Skeletal muscle cell (primary cell): ENCODE measurements around the gene C2.
A peak's percentile ranks its signal among the peaks of the same experiment; 100 is the strongest.

Experiments
- DNase-seq: peaks from one replicate; pipeline ENCODE4 v3.0.0-alpha.2; 2010; ENCODE audit warnings: low read depth
- H3K4me3 ChIP-seq: 2 replicates; pipeline ENCODE4 v1.5.1; 2011; ENCODE audit warnings: low read depth, mild to moderate bottlenecking, control low read depth, low read length, moderate library complexity

Gene C2

DNA sequence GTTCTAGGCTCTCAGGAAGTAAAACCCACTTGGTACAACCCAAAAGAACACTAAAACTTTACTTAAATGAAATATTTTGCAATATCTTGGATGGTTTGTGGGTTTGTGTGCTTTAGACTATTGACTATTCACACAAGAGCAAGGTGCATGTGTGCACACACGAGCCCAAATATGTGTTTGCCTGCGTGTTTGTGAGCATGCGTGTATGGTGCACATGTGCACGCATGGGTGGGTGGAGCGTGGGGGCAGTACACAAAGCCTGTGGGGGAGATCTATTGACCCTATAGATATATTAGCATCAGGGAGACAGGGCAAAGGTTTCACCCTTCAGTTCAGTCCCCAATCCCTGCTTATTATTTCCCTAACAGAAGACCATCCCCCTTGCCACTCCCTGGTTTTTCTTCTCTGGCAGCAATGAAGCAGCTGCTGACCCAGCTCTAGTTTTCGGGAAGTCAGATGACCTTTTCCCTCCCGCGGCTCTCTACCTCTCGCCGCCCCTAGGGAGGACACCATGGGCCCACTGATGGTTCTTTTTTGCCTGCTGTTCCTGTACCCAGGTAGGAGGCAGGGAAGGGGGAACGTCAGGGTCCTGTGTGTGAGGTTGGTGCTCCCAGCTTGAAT, at the start of gene C2:
Gene C2, plus strand, starts transcription at position 476 of the 621 bp plus-strand sequence. Its CDS starts 36 bp downstream, at position 512.
- DNase-seq: no peak
- H3K4me3 ChIP-seq: no peak within 1 kb of the TSS

GRCh38 chr6:31878222-31878621, 49.3 kb upstream of the C2 start:
- DNase-seq: no peak
- H3K4me3 ChIP-seq: no peak overlapping the region

GRCh38 chr6:31878726-31879125, 48.8 kb upstream of the C2 start, which contains the start of gene SLC44A4:
TSS of gene SLC44A4 (minus strand) at chr6:31878997. CDS start at chr6:31878980, 17 bp downstream.
- DNase-seq: no peak
- no peak within 1 kb of the TSS for H3K4me3 ChIP-seq

- H3K4me3 ChIP-seq: no peak overlapping the region
- no peak for DNase-seq
Observed at GRCh38 chr6:31879143-31879542, 48.4 kb upstream of the C2 start.

DNA sequence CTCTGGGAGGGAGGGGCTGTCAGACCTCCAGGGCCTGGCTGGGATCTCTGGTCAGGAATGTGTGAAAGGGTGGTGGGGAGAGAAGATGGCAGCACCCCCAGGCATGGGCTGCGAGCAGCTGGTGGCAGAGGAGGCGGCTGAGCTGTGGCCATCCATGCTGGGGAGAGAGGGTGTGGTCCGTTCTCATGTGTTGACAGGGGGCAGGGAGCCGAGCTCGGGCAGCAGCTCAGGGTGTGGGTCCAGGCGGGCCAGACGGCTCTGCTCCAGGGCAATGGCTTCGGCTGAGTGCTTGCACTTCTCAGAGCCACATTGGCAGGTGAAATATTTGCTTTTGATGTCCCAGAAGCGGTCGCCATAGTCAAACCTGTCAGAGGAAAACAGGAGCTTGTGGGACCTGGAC, 47.6 kb upstream of the C2 start:
- DNase-seq: no peak
- no peak overlapping the region for H3K4me3 ChIP-seq

DNA sequence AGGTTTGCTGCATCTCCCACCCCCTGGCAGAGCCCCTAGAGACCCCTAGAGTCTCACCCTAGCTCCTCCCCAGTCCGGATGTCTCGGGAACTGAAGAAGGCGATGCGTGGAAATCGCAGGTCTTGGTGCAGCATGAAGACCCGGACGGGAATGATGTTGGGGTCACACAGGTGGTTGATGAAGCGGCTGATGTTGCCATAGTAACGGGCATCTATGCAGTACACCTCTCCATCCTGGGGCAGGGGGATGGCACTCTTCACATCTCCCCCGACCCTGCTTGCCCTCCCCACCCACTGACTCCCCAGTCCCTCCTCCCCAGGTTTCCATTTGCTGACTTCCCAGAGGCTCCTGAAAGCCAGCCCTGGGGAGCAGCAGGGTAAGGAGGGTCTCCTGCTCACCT, 46.9 kb upstream of the C2 start:
- no peak for DNase-seq

DNA sequence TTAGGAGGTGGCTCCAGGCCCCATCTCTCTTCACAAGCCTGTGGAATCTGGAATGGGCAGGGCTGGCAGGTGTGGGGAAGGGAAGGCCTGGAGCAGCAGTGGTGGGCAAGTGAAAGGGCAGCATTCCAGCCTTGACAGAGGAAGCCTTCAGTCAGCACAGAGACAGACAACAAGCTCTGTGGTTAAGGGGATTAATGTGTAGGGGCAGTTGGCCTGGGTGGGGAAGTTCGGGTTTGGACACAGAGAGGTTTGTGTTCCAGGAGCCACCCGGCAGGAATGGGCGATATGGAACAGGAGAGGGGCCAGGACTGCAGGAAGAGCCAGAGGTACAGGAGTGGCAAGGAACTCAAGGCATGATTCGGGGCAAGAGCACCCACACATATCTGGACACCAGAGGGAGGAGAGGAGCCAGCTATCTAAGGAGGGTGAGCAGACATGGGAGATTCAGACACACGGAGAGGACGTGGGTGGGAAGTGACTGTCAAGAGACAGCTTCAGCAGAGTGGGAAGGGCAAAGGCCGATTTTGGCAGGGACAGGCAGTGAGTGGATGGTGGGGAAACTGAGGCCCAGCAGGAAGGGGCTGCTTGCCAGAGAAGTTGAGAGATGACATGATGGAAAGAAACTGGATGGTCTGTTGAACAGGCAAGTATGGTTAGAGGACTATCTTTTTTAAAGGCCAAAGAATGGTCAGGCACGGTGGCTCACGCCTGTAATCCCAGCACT, 46.2 kb upstream of the C2 start:
- H3K4me3 ChIP-seq: no peak overlapping the region
- DNase-seq: no peak

More for the DNA sequence above, 46.9 kb upstream of the C2 start:
- no peak overlapping the region for H3K4me3 ChIP-seq

DNA sequence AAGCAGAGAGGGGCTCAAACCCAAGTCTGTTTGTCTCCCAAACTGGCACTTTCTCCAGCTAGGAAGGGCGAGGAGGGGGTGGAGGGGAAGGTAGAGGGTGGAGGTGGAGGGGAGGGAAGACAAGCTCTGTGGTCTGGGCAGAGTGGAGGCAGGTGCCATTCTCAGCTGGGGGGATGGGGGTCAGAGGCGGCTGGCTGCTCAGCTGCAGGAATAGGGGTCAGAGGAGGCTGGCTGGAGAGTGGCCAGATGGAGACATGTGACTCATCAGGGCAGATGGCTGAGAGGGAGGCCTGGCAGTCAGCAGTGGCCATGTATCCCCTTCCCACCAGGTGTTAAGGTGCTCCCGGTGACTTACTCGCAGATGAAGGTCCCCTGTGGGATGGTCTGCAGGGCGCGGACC, 45.2 kb upstream of the C2 start:
- H3K4me3 ChIP-seq: no peak overlapping the region
- no peak for DNase-seq

GRCh38 chr6:31883676-31884075, 43.8 kb upstream of the C2 start:
- no peak for DNase-seq
- H3K4me3 ChIP-seq: no peak overlapping the region

DNA sequence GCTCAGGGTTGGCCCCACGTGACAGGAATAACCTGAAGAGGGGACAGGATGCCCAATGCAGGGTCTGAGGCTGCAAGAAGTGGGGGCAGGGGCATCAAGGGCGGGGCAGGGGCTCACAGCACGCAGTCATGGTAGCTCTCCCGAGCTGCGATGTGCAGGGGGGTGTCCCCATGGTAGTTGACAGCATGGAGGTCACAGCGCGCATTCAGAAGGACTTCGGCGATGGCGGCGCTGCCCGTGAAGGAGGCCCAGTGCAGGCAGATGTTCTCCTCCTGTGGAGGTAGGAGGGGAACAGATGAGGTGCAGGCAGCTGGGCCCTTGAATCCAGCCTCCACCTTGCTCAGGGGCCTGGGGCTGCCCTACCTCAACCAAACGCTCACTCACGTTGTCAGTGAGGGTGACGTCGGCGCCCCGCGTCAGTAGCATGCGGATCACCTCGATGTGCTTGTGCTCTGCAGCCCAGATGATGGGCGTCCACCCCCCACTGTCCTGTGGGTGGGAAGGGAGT, 42.9 kb upstream of the C2 start:
- H3K4me3 ChIP-seq: no peak overlapping the region
- no peak for DNase-seq

DNA sequence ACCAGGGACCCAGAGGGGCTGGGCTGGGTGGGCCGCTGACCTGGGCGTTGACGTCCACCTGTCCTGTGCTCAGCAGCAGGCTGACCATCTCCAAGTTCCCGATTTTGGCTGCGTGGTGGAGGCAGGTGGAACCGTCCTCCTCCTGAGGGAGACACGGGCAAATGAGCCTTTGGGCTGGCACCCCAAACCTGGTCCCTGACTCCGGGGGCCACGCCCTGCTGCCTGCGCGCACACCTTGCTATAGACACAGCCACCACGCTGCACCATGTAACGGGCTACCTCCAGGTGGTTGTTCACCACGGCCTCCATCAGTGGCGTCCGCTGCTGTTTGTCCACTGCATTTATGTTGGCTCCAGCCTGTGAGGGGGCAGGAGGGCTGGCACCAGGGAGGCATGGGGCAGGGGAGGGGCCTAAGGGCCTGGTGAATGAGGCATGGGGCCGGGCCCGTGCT, 41.0 kb upstream of the C2 start:
- no peak overlapping the region for H3K4me3 ChIP-seq
- DNase-seq: no peak

- H3K4me3 ChIP-seq: no peak overlapping the region
- no peak for DNase-seq
Observed at GRCh38 chr6:31887173-31888007, 40.1 kb upstream of the C2 start.

- no peak for DNase-seq
- H3K4me3 ChIP-seq: no peak overlapping the region
Observed at GRCh38 chr6:31888276-31889258, 39.0 kb upstream of the C2 start.

DNA sequence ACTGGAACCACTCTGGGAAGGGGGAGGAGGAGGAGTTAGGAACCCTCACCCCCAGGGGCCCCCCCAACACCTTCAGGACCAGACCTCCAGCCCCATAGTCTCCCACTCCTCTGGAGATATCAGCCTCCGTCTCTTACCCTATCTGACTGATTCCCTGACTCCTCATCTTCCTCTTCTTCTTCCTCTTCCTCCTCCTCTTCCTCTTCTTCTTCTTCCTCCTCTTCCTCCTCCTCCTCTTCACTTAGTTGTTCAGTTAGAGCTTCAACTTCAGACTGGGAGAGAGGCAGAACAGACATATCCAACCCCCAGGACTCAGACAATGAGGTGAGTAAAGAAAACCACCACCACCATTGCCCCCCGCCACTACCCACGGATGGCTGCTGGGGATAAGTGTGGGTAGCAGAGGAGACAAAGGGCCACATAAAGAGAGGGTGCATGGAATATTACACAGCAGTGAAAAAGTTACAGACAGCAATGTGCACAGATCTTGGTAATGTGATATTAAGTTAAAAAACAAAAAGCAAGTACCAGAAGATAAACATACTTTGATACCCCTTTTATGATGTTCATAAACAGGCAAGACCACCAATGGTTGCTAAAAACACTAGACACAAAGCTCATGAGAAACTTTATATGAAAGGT, 38.1 kb upstream of the C2 start:
- no peak overlapping the region for H3K4me3 ChIP-seq
- DNase-seq: no peak

GRCh38 chr6:31892821-31893220, 34.7 kb upstream of the C2 start:
- DNase-seq: no peak
- no peak overlapping the region for H3K4me3 ChIP-seq

- no peak for DNase-seq
Observed at GRCh38 chr6:31896493-31896855, 31.0 kb upstream of the C2 start.

DNA sequence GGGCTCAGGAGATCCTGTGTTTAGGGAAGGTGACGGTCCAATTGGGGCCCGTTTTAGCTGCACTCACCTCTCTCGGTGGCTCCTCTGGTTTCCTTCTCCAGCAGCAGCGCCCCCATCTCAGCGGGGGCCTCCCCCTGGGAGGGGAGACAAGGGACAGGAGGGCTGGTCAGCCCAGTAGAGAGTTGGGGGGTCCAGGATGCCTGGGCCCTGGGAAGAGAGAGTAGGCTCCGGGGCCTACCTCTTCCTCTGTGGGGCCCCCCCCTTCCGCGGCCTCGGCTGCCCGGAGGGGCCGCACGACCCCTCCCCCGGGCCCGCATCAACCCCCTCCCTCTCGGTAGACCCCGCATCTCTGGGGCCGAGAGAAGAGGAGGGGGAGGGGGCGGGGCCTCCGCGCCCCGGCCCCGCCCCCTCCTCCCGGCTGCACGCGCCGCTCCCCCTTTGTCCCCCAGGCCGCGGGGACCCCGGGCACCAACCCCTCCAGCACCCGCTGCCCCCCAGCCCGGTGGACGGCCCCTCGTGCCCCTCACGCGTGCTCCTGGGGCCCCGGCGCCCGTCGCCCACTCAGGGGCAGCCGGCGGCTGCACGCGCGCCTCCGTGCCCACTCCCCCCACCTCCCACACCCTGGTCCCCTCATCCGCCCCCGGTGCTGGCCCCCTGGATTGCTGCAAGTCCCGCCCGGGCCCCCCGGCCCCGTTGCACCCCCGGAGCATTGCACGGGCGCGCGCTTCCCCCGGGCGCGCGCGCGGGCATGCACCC, 30.5 kb upstream of the C2 start:
- peak overlapping the region; percentile 77 for H3K4me3 ChIP-seq
- no peak for DNase-seq

More at GRCh38 chr6:31896493-31896855, 31.0 kb upstream of the C2 start:
- peak overlapping the region; percentile 77 for H3K4me3 ChIP-seq
